ENCODE results near the gene CHML.

CHML gene

GRCh38 chr1:241598249-241598648 lies 41.9 kb downstream of the CHML start:
- H3K27ac ChIP-seq = no peak overlapping the region
- H3K4me3 ChIP-seq = no peak overlapping the region

GRCh38 chr1:241596633-241597032 lies 43.5 kb downstream of the CHML start:
- no peak overlapping the region for H3K4me3 ChIP-seq
- H3K27ac ChIP-seq = no peak overlapping the region

- H3K27ac ChIP-seq = peak overlapping the region in 1 of 21 experiments; percentile 14
- no peak overlapping the region for H3K4me3 ChIP-seq
These were observed 47.0 kb downstream of the CHML start for GRCh38 chr1:241593186-241593585.

GRCh38 chr1:241592273-241592958 lies 47.8 kb downstream of the CHML start:
- H3K27ac ChIP-seq = peak overlapping the region in 3 of 21 experiments; percentile 2 to 15 (median 14)
- H3K4me3 ChIP-seq = no peak overlapping the region

- H3K4me3 ChIP-seq = no peak overlapping the region
- peak overlapping the region in 1 of 21 experiments; percentile 2 for H3K27ac ChIP-seq
These were observed 48.4 kb downstream of the CHML start for GRCh38 chr1:241591736-241592135.

GRCh38 chr1:241591317-241591716 lies 48.9 kb downstream of the CHML start:
- H3K27ac ChIP-seq = peak overlapping the region in 1 of 21 experiments; percentile 2
- no peak overlapping the region for H3K4me3 ChIP-seq

- Histone ChIP-seq H3K4me3 (no peak overlapping the region), H3K27ac (no peak overlapping the region)
These were observed 49.5 kb downstream of the CHML start for GRCh38 chr1:241590719-241591118.
